Choroid plexus epithelial cell (primary cell): ENCODE results near the gene CD48.
"Not testable (repeated sequence)": the region's sequence is repeated elsewhere in the genome, so short reads cannot be mapped to it uniquely, and the experiment has no call there.

Experiments used
- DNase-seq: peaks from one replicate; pipeline ENCODE4 v3.0.0-alpha.2; 2010; ENCODE audit warnings: low read depth
- H3K4me3 ChIP-seq: 2 replicates; pipeline ENCODE4 v1.5.1; 2011; ENCODE audit warnings: low read depth, mild to moderate bottlenecking, control low read depth, low read length, moderate library complexity
- TF ChIP-seq, protein P1 (sequence below): conservative IDR thresholded peaks from 2 replicates; pipeline ENCODE4 v1.5.1; 2011; ENCODE audit warnings: low read depth, mild to moderate bottlenecking, control low read depth, inconsistent platforms, low read length, moderate library complexity

CD48 gene

DNA sequence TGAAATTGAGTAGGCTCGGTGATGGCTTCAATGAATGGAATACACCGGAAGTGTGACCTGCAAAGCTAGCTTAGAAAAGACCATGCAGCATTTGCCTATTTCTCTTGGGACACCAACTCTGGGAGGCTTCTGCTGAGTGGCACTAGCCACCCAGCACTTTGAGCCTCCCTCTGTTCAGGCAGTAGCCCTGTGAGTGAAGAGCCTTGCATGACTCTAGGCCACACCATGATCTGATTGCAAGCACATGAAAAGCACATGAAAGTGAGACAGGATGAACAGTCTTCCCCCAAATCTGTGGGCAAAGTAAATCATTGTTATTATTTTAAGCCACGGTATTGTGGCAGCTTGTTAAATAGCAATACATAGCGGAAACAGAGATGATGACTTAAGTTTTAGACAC is 2.8 kb downstream of the CD48 start:
- TF ChIP-seq, protein P1, sequence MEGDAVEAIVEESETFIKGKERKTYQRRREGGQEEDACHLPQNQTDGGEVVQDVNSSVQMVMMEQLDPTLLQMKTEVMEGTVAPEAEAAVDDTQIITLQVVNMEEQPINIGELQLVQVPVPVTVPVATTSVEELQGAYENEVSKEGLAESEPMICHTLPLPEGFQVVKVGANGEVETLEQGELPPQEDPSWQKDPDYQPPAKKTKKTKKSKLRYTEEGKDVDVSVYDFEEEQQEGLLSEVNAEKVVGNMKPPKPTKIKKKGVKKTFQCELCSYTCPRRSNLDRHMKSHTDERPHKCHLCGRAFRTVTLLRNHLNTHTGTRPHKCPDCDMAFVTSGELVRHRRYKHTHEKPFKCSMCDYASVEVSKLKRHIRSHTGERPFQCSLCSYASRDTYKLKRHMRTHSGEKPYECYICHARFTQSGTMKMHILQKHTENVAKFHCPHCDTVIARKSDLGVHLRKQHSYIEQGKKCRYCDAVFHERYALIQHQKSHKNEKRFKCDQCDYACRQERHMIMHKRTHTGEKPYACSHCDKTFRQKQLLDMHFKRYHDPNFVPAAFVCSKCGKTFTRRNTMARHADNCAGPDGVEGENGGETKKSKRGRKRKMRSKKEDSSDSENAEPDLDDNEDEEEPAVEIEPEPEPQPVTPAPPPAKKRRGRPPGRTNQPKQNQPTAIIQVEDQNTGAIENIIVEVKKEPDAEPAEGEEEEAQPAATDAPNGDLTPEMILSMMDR, result no peak
- DNase-seq, result no peak
- no peak overlapping the region for H3K4me3 ChIP-seq

DNA sequence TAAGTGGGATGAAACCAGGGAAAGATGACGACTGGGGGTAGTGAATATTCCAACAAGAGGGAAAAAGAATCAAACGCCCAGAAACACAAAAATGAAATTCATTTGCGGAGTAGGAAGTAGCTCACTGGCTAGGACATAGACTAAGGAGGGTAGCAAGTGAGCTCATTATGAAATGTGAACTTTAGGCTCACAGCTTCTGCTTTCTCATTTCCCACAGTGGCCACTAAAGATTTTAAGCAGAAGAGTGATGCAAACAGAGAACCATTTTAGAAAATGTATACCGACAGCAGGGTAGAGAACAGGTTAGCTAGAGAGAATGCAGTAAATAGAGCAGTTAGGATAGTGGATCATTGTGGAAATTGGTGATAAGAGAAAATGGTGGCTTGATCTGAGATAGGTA is 3.5 kb downstream of the CD48 start:
- no peak overlapping the region for H3K4me3 ChIP-seq
- TF ChIP-seq, protein P1, result no peak
- no peak for DNase-seq

DNA sequence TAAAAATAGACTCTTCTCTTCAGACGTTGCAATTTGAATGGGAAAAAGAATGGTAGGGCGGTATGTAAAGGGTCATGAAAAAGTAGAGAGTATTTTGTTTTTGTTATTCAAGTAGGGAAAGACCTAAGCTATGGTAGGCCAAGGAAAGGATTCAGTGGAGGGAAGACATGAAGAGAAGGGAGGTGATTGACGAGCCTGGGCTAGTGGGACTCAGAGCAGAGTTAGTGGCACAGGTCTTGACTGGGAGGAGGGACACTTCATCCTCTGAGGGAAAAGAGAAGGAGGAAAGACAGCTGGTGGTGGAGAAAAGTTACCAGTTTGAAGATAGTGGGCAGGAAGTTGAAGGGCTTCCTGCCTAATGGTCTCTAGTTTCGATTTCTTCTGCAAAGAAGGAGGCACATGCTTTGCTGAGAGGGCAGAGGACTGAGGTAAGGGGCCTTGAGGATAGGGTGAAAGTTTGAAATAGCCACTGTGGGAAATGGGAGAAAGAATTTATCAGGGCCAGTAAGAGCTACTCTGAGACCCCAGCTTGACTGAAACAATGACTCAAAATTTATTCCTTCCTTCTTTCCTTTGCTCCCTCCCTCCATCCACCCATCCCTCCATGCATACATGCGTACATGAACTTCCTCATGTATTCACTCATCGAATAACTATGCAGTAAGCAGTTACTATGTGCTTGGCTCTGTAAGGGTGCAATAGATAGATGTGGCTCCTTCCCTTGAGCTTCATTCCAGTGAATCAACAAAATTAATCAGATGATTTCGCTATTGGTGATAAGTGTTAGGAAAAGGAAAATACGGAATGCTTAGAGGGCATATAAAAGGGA is 4.2 kb downstream of the CD48 start:
- no peak overlapping the region for H3K4me3 ChIP-seq
- no peak for DNase-seq
- TF ChIP-seq, protein P1, result no peak

DNA sequence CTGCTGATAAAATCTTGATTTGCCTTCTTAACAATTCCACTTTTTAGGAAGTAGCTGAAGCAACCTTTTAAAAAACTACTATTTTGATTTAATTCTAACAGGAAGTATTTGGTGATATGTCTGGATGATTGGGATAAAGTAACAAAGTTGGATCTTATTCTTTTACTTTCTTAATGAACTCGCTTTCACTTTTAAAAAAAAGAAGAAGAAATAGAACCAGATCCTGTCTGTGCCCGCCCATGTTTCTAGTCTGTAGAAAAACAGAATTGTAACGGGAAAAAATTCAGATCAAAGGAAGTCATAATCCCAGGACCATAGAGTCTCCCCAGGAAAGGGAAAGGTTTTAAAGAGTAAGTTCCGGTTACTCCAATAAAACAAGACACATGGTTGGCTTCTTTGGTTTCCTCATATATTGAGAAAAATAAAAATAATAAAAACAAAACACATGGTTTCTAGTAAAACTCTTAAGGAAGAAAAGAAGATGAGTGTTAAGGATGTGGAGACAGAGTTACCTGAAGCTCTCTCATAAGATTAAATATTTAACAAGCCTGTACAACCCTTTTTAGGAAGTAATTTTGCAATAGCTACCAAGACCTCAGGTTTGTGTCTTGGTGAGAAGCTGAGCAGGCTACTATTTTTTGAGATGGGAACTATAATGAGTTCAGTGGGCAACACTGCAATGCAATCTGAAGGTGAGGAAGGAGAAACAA is 4.9 kb downstream of the CD48 start:
- no peak overlapping the region for H3K4me3 ChIP-seq

DNA sequence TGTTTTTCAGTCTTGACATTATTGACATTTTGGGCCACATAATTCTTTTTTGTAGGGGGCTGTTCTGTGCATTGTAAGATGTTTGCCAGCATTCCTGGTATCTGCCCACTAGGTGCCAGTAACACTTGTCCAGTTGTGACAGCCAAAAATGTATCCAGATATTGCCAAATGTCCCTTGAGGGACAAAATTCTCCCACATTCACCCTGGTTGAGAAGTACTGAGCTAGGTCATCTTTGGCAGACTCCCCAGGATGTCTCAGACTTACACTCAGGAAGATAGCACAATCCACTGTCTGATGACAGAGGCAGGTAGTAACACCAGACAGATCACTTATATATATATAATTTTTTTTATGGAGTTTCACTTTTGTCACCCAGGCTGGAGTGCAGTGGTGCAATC is 5.9 kb downstream of the CD48 start:
- TF ChIP-seq, protein P1, result no peak
- no peak for DNase-seq
- H3K4me3 ChIP-seq, result no peak overlapping the region

More for the DNA sequence above, 4.9 kb downstream of the CD48 start:
- TF ChIP-seq, protein P1, result no peak
- DNase-seq, result no peak

DNA sequence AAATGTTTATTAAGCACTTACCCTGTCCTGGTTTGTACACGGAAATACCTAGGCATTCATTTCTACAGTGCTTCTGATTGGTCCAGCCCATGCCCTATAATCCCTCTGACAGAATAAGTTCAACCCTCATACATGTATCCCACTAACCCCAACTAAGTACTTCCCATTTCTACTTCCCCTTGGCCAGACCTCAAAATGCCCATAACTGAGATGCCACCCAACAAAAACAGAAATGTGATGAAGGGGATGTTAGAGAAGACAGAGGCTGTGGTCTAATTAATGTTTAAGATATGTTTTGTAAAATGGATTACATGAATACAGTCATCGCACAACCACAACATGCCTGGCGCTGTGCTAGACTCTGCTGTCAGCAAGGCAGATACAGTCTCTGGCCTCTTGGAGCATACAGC is 6.4 kb downstream of the CD48 start:
- not testable (repeated sequence) for DNase-seq, H3K4me3 ChIP-seq

DNA sequence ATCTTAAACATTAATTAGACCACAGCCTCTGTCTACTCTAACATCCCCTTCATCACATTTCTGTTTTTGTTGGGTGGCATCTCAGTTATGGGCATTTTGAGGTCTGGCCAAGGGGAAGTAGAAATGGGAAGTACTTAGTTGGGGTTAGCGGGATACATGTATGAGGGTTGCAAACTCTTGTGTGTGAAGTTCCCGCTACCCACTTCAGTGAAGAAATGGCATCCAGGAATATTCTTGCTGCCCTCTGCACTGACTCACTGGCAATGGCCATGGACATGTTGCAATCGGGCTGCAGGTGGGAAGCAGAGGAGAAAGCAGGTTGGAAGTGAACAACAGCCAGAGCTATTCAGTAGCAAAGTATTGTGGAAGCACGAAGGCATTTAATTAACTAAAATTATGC is 7.4 kb downstream of the CD48 start:
- no peak for DNase-seq
- no peak overlapping the region for H3K4me3 ChIP-seq
- TF ChIP-seq, protein P1, result no peak
